GM19025 (cell line): ENCODE results near the gene GMIP.

Experiments used
- ATAC-seq: cut with Tn5 transposase; IDR thresholded peaks from one replicate; pipeline ENCODE4 v1.9.1; 2021; ENCODE audit warnings: mild to moderate bottlenecking, low read depth, moderate library complexity; ENCODE audit not compliant: unreplicated experiment

Gene GMIP

GRCh38 chr19:19659646-19660245 is 16.3 kb upstream of the GMIP start:
- no peak for ATAC-seq

DNA sequence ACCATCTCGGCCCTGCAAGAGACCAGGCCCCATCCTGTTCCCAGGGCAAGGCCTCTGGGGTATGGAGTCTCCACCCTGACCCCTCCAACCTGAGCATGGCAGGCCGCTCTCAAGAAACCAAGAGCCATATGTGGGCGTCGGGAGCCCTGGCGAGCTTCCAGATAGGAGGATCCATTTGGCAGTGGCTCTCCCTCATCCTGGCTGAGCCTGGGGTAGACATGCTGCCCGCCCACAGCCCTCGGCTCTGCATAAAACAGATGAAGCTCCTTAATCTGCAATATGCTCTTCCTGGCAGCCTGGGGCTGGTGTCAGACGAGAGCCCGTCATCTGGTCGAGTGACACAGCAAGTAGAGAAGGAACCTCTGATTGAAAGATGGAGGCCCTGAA is 13.9 kb upstream of the GMIP start:
- ATAC-seq: no peak

DNA sequence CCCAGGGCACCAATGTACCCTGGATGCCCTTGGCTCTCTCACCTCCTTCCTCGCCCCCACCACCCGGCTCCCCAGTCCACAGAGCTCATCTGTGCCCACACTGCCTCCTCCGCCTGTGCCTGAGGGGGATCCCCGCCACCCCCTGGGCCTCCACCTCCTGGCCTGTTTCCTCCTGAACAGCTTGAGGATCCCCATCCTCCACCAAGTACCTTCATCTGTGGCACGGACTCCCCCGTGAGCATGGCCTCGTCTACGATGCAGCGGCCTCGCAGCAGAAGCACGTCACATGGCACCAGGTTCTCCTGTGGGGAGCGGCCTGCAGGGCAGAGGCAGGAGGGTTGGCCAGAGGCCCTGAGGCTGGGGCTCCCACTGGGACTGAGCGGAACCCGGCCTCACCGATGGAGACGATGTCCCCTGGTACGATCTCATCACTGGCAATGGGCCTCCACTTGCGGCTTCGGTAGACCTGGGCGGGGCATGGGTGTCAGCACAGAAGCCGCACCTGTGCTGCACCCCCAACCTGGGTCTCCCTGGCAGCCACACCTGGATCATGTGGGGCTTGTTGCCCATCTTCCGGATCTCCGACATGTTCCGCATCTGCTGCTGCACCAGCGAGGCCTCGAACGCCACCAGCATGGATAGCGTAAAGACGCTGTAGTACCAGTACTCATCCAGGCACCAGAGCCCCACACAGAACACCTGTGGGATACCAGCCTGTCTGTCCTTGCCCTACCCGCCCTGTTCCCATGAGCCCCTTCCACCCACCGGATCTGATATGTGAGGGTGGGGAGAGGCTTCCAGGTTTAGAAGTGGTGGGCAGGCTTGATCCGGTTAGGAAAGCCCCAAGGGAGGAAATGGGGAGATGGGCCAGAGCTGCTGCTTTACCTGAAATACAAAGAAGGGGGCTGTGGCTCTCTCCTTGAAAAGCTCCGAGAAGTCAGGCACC is 13.3 kb upstream of the GMIP start:
- ATAC-seq: no peak

DNA sequence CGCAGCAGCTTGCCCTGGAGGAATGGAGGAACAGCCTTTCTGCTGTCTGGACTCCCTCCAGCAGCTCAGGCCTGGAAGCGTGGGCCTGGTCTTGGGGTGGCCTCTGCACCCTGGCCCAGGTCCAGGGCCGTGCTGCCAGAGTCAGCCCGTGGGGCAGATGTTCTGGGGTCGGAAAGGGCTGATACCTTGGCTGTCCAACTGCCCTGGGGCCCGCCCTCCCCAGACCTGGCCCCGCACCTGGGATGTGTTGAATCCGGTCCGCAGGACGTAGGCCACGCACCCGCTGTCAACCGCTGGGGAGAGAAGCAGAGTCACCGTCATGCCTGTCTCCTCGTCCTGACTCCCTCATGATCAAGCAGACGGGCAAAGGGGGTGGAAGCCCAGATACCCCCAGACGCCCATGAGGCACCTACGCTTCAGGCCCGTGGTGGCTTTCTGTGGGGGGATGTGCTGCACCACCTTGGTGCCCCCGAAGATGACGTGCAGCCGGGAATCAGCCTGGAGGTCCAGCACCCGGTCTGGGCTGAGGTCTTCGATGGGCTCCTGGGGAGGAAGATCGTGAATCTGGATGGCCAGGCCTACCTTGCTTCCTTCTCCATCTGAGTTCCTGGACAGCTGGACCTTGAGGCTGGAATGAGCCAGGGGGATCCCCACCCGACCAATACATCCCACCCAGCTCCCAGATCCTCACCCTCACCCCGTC is 12.3 kb upstream of the GMIP start:
- no peak for ATAC-seq

GRCh38 chr19:19655051-19655594 is 11.7 kb upstream of the GMIP start:
- no peak for ATAC-seq

GRCh38 chr19:19654441-19654840 is 11.0 kb upstream of the GMIP start:
- no peak for ATAC-seq

- no peak for ATAC-seq
Observed at GRCh38 chr19:19653597-19654147, 10.2 kb upstream of the GMIP start.

- ATAC-seq: no peak
Observed at GRCh38 chr19:19652482-19653295, 9.2 kb upstream of the GMIP start.

DNA sequence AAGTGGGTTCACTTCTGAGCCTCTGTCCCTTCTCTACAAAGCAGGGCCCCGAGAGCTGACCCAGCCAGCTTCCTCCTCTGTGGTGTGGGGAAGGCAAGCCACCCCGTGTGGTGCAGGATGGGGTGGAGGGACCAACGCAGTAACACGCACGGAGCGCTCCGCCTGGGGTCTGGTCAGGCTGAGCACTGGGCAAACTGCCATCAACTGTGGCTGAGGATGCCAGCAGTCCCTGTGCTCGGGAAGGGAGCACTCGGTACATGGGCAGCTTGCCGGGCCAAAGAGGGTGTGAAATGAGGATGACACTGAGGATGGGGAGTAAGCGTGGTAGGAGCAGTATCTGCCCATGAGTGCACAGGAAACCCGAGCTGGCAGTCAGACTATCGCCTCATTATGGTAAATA is 7.6 kb upstream of the GMIP start:
- ATAC-seq: no peak

- ATAC-seq: no peak
Observed at GRCh38 chr19:19650331-19650730, 6.9 kb upstream of the GMIP start.

- no peak for ATAC-seq
Observed at GRCh38 chr19:19649580-19649995, 6.1 kb upstream of the GMIP start.

- ATAC-seq: no peak
Observed at GRCh38 chr19:19649155-19649554, 5.7 kb upstream of the GMIP start.

GRCh38 chr19:19647037-19647835 is 3.8 kb upstream of the GMIP start:
- ATAC-seq: no peak

DNA sequence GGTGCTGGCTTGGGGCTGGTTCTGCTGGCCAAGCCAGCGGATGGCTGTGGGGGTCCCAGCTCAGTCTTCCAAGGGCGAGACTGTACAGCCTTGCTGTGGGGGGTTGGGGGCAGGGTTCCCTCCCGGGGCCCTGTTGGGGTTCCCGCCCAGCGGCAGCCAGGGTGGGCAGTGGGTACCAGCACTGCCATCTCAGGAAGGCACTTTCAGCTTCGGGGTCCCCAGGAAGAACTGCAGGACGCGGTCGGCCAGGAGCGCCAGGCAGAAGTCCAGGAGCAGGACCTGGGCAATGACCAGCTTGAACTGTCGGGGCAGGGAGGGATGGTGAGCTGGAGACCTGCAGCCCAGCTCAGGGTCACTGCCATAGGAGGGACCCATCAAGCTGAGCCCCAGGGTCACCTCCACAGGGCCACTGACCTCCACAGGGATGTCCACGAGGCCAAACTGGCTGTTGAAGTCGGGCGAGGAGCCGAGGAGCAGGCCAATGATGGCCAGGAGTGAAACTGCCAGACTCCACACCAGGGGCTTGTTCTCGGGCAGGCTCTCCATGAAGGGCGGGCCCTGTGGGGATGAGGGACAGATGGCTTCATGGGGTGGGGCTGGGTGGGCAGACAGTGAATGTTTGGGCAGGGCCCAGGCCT is 1.9 kb upstream of the GMIP start:
- no peak for ATAC-seq

DNA sequence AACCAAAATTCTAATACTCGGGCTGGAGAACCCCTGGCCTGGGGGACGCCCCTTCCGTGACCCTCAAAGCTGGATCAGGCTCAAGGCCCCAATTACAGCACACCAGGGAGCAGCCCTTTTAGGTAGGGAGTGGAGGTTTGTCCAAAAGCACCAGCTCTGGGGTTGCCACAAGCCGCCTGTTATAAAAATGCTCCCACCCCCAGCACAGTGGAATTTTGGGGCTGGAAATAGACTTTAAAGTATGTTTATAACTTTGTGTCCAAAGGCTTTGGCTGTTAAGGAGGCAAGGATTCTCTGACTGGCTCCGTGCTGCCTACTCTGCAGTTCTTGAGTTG is 564 bp upstream of the GMIP start:
- ATAC-seq: no peak

DNA sequence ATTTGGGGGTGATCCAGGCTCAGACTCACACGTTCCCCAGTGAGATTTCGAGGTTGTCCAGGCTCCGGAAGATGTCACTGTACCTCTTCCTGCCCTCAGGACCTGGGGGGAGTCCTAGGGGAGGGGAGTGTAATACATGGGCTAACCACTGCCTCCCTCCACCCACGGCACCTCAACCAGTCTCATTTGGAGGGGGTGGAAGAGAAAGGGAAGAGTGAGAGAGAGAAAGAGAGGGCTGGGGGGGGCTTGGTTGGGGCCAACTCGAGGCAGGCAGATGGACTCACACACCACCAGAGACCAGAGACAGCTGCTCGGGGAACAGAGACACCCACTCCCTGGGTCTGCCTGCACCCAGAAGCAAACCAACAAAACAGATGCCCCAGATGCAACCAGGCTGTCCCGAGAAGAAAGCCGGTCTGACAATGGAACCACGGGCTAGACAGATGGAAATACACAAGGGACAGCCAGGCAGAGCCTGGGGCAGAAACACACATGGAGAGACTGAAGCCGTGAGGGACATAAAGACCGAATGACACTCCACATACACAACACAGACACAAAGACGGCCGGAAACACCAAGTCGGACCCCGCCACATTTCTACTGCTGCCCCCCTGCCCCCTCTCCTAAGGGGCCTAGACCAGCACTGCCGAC is 825 bp downstream of the GMIP start:
- ATAC-seq: no peak

DNA sequence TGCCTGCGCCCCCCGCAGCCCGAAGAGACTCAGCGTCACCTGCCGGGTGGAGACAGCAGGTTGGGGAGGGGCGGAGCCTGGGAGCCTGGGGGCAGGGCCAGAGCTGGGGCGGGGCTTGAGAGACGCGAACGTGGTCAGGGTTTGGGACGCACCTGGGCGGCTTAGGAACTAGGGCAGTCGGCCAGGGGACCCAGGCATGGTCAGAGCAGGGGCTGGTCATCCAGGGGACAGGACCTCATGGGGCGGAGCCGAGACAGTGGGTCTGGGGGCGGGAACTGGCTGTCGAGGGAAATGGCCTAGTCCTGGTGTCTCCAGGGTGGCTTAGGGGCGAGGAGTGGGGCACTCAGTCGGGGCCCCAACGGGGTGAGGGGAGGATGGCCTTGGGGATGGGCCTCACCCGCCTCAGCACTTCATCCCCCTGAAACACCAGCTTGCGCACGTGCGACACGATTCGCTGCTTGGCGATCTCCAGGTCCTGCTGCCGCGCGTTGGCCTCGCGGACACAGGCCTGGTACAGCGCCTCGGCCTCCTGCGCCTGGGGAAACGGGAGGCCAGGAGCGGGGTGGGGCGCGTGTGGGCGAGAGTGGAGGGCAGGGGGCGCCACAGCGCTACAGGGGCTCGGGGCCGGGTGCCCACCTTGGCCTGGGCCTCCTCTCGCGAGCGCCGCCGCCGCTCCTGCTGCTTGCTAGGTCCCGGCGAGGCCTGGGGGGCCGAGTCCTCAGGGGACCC is 5.8 kb downstream of the GMIP start:
- no peak for ATAC-seq

GRCh38 chr19:19637186-19637522 is 6.3 kb downstream of the GMIP start:
- ATAC-seq: no peak
